Endothelial cell of umbilical vein (primary cell): Measurements from ENCODE around the gene CCNB1IP1. TPM values are rescaled to one million over a fixed set of nuclear protein-coding genes. Genes with fewer than 3 reads are reported as not detected.

Source experiments
- BruUV-seq: library from RNA; stranded (reverse); fragments of 400-500 nt; replicated peaks from 2 replicates; lab custom pipeline; 2021; lab: Mats Ljungman, UMichigan
- CTCF ChIA-PET: fragments of 300-600, 350-600 bp; sonication (Branson Sonifier 250); formaldehyde crosslinking; loops from one replicate; lab custom pipeline; 2021; ENCODE audit warnings: antibody characterized with exemption, inconsistent platforms; lab: Charles Lee
- POLR2A ChIA-PET: fragments of 300-600, 350-600 bp; sonication (Branson Sonifier 250); formaldehyde crosslinking; loops from one replicate; lab custom pipeline; 2021; ENCODE audit warnings: antibody characterized with exemption, inconsistent platforms; lab: Charles Lee
- DNase-seq: peaks from one replicate; pipeline ENCODE4 v3.0.0-alpha.2; 2011; ENCODE audit warnings: low read depth, low spot score
- FAIRE-seq: peaks from 2 replicates; lab custom pipeline; 2011; peaks lifted over from hg19 to GRCh38; lab: Jason Lieb, UNC
- H2AFZ ChIP-seq: 2 replicates; pipeline ENCODE4 v1.6.0; 2012; ENCODE audit warnings: low read depth, low read length, control low read depth, inconsistent platforms
- H3K27ac ChIP-seq: 2 replicates; pipeline ENCODE4 v1.5.1; 2011; ENCODE audit warnings: low read depth, mild to moderate bottlenecking, control low read depth, low read length, moderate library complexity; ENCODE audit not compliant: insufficient read depth
- H3K27me3 ChIP-seq, 2 experiments: 2 replicates each; pipeline versions ENCODE4 v1.6.0 to v1.6.1; 2011; ENCODE audit warnings: low read length in 2 of 2, mixed read lengths in 1 of 2; ENCODE audit not compliant: control insufficient read depth in 2 of 2, insufficient read depth in 2 of 2
- H3K36me3 ChIP-seq, 2 experiments: 2 replicates in 1 of 2; 3 replicates in 1 of 2; pipeline ENCODE4 v1.5.1; 2011; ENCODE audit warnings: low read length in 2 of 2, mild to moderate bottlenecking in 1 of 2, moderate library complexity in 1 of 2; ENCODE audit not compliant: control insufficient read depth in 2 of 2, insufficient read depth in 2 of 2; ENCODE audit errors: extremely low read depth in 1 of 2
- H3K4me1 ChIP-seq: 3 replicates; pipeline ENCODE4 v1.5.1; 2011; ENCODE audit warnings: mild to moderate bottlenecking, low read length; ENCODE audit not compliant: control insufficient read depth, insufficient read depth; ENCODE audit errors: extremely low read depth
- H3K4me2 ChIP-seq: 2 replicates; pipeline ENCODE4 v1.6.1; 2011; ENCODE audit warnings: low read length, control low read depth, mixed read lengths; ENCODE audit not compliant: insufficient read depth
- H3K4me3 ChIP-seq, 3 experiments: fragments of 200-600 bp in 1 of 3; sonication (generic), shearing (Covaris generic) in 1 of 3; replicated peaks in 1 of 3; 2 replicates each; pipeline ENCODE4 v1.5.1; 2011 to 2016; ENCODE audit warnings: control low read depth in 3 of 3, low read length in 3 of 3, mild to moderate bottlenecking in 2 of 3, inconsistent platforms in 1 of 3, low read depth in 1 of 3, moderate library complexity in 1 of 3; ENCODE audit not compliant: insufficient read depth in 1 of 3
- H3K79me2 ChIP-seq: 2 replicates; pipeline ENCODE4 v1.6.0; 2012; ENCODE audit warnings: low read length, inconsistent platforms; ENCODE audit not compliant: control insufficient read depth, insufficient read depth
- H3K9ac ChIP-seq: replicated peaks from 2 replicates; pipeline ENCODE3; 2011; ENCODE audit warnings: low read length, control low read depth; ENCODE audit not compliant: insufficient read depth; ENCODE audit errors: extremely low read depth
- H3K9me1 ChIP-seq: replicated peaks from 3 replicates; pipeline ENCODE4 v1.6.0; 2011; ENCODE audit warnings: mild to moderate bottlenecking, low read length; ENCODE audit not compliant: control insufficient read depth, insufficient read depth; ENCODE audit errors: extremely low read depth
- H3K9me3 ChIP-seq: replicated peaks from 2 replicates; pipeline ENCODE4 v1.5.1; 2012; ENCODE audit warnings: low read length, inconsistent platforms; ENCODE audit not compliant: control insufficient read depth, insufficient read depth
- H4K20me1 ChIP-seq: replicated peaks from 2 replicates; pipeline ENCODE3; 2011; ENCODE audit warnings: mild to moderate bottlenecking, low read length; ENCODE audit not compliant: control insufficient read depth, insufficient read depth; ENCODE audit errors: extremely low read depth
- CTCF ChIP-seq, 2 donors: IDR thresholded peaks; 1 replicate in 1 of 2; 2 replicates in 1 of 2; pipeline ENCODE4 v1.5.1; 2011; ENCODE audit warnings: low read length in 2 of 2, mild to moderate bottlenecking in 2 of 2, moderate library complexity in 2 of 2, control low read depth in 1 of 2, inconsistent platforms in 1 of 2, low read depth in 1 of 2; ENCODE audit not compliant: insufficient read depth in 1 of 2; ENCODE audit errors: extremely low read depth in 1 of 2
- FOS ChIP-seq: IDR thresholded peaks from 2 replicates; pipeline ENCODE4 v1.6.1; 2011; ENCODE audit warnings: mild to moderate bottlenecking, low read length, moderate library complexity, borderline replicate concordance; ENCODE audit not compliant: insufficient read depth
- GATA2 ChIP-seq: IDR thresholded peaks from 2 replicates; pipeline ENCODE4 v1.7.0; 2011; ENCODE audit warnings: low read depth, mild to moderate bottlenecking, moderate library complexity, mixed read lengths, low read length; ENCODE audit not compliant: insufficient read length, insufficient read depth
- JUN ChIP-seq: IDR thresholded peaks from 2 replicates; pipeline ENCODE4 v1.6.1; 2011; ENCODE audit warnings: borderline replicate concordance, low read depth; ENCODE audit not compliant: insufficient read length, insufficient read depth
- POLR2A ChIP-seq: IDR thresholded peaks from 2 replicates; pipeline ENCODE4 v1.6.1; 2012; ENCODE audit warnings: low read depth, mild to moderate bottlenecking, control low read depth, low read length
- dilution Hi-C: fragments of 300-500 bp; cut with MboI; formaldehyde crosslinking; loops from one replicate; pipeline ENCODE4 v1.15.0; 2019; ENCODE audit warnings: low sequenced_read_pairs; ENCODE audit not compliant: extremely low pct_ligation_motif_present
- intact Hi-C: fragments of 100-400 bp; cut with micrococcal nuclease; formaldehyde crosslinking; loops from one replicate; pipeline ENCODE4 v1.10.0; 2022
- polyA plus RNA-seq, 4 experiments: library from polyadenylated mRNA; depleted of rRNA in 3 of 4; stranded (reverse) in 3 of 4; unstranded in 1 of 4; fragments of >200 nt; gene quantifications; 2 replicates each; pipeline versions ENCODE4 v1.2.1 to v1.2.3, GENCODE V29; 2011 to 2012; ENCODE audit warnings: missing spikeins in 1 of 4
- total RNA-seq: library from RNA; stranded (reverse); gene quantifications from 2 replicates; pipeline ENCODE4 v1.2.3, GENCODE V29; 2021

CCNB1IP1 gene
- total and polyA plus RNA-seq, 2 donors (not counting 3 experiments of a cell fraction or from before 2014, with no cell fraction given), result 32.7 to 35.5 TPM

- TF ChIP-seq FOS (no peak), POLR2A (no peak), CTCF (IDR thresholded peaks at IDR 0.05; ENCODE audit: extremely low read depth in 1 of 2, insufficient read depth in 1 of 2, low read depth in 1 of 2, low read length in 2 of 2) (peak; percentile 15 to 22), JUN (no peak)
- Histone ChIP-seq H3K27me3 (no peaks in the 10 kb centered on the region), H3K9me3 (no peaks in the 10 kb centered on the region), H3K4me3 (no peak overlapping the region), H3K4me2 (no peak overlapping the region), H4K20me1 (no peaks in the 10 kb centered on the region), H3K9ac (no peak overlapping the region), H2AFZ (no peak overlapping the region), H3K36me3 (peaks cover 6 to 11% of the 10 kb centered on the region in 2 experiments), H3K79me2 (no peaks in the 10 kb centered on the region), H3K4me1 (peaks cover 12% of the 10 kb centered on the region), H3K9me1 (no peaks in the 10 kb centered on the region), H3K27ac (no peak overlapping the region)
- BruUV-seq, result no TSS peak
- FAIRE-seq (no peak), DNase-seq (peak; percentile 15)
- ChIA-PET CTCF (interaction anchor here (1.0 to 5.5 kb wide), 5 partner anchors 9 to 65 kb away, joined by 4 to 39 read pairs (median 6); partner anchors contain the start of gene CCNB1IP1), POLR2A (no interaction called here)
- intact Hi-C loops, result loop anchor here (1.0 kb wide), 1 partner anchor 24 kb away; no protein-coding TSS in a partner anchor
- dilution Hi-C loops, result loop anchor here (10.0 kb wide), 2 partner anchors 124 to 194 kb away; no protein-coding TSS in a partner anchor
These were observed 17.8 kb upstream of the CCNB1IP1 start for GRCh38 chr14:20350860-20351259.

- Histone ChIP-seq H3K9me1 (no peaks in the 10 kb centered on the region), H3K4me1 (peaks cover 12% of the 10 kb centered on the region), H2AFZ (no peak overlapping the region), H3K27ac (no peak overlapping the region), H3K4me2 (no peak overlapping the region), H3K36me3 (peaks cover 6 to 11% of the 10 kb centered on the region in 2 experiments), H3K4me3 (no peak overlapping the region), H3K9me3 (no peaks in the 10 kb centered on the region), H4K20me1 (no peaks in the 10 kb centered on the region), H3K27me3 (no peaks in the 10 kb centered on the region), H3K79me2 (no peaks in the 10 kb centered on the region), H3K9ac (no peak overlapping the region)
- ChIA-PET POLR2A (no interaction called here), CTCF (interaction anchor here (1.0 to 5.5 kb wide), 6 partner anchors 9 to 65 kb away, joined by 3 to 39 read pairs (median 5); partner anchors contain the start of gene CCNB1IP1)
- DNase-seq (peak; percentile 38), FAIRE-seq (peak; percentile 77)
- BruUV-seq, result no TSS peak
- TF ChIP-seq POLR2A, result no peak
- peak; percentile 65 for TF ChIP-seq FOS
- peak; percentile 55 for TF ChIP-seq JUN
- peak; percentile 34 for TF ChIP-seq GATA2
- intact Hi-C loops, result no loop called here
- dilution Hi-C loops, result loop anchor here (10.0 kb wide), 2 partner anchors 125 to 195 kb away; no protein-coding TSS in a partner anchor
These were observed 17.2 kb upstream of the CCNB1IP1 start for GRCh38 chr14:20350282-20350681.
